Measurements from ENCODE around the gene FGF1. TPM values are rescaled to one million over a fixed set of nuclear protein-coding genes. Genes with fewer than 3 reads are reported as not detected.

Gene FGF1
- polyA plus RNA-seq, 1 of the 3 experiments (the other 2 are of a cell fraction), result 5.3 TPM

GRCh38 chr5:142659405-142659804 lies 26.5 kb downstream of the FGF1 start:
- Histone ChIP-seq H3K4me3 (ENCODE audit: low read depth in 2 of 2, low read length in 1 of 2) (no peak overlapping the region), H3K4me1 (ENCODE audit: control insufficient read depth in 1 of 2, insufficient read depth in 2 of 2, low read depth in 1 of 2, low read length in 1 of 2) (peaks cover 4 to 5% of the 10 kb centered on the region in 2 experiments; a peak in 2 of 4 replicates), H3K9me2 (no peaks in the 10 kb centered on the region), H3K9me3 (no peaks in the 10 kb centered on the region), H3K79me2 (ENCODE audit: insufficient read depth) (no peaks in the 10 kb centered on the region), H3K36me3 (replicated peaks in 1 of 2; ENCODE audit: control insufficient read depth in 1 of 2, insufficient read depth in 2 of 2, low read length in 1 of 2) (no peaks in the 10 kb centered on the region), H2AFZ (ENCODE audit: low read depth) (no peak overlapping the region), H3F3A (replicated peaks; ENCODE audit: insufficient read depth) (peaks cover 3% of the 10 kb centered on the region), H3K27me3 (ENCODE audit: insufficient read depth) (no peaks in the 10 kb centered on the region), H4K20me1 (ENCODE audit: insufficient read depth) (no peaks in the 10 kb centered on the region), H3K27ac (ENCODE audit: low read depth in 2 of 2, low read length in 1 of 2) (no peak overlapping the region), H3K4me2 (no peak overlapping the region), H3K9ac (no peak overlapping the region)
- TF ChIP-seq RCOR1 (IDR thresholded peaks at IDR 0.05; ENCODE audit: low read length), result no peak
- no peak for TF ChIP-seq FOSL2 (IDR thresholded peaks at IDR 0.05; ENCODE audit: borderline replicate concordance, low read depth)
- TF ChIP-seq, protein P1, sequence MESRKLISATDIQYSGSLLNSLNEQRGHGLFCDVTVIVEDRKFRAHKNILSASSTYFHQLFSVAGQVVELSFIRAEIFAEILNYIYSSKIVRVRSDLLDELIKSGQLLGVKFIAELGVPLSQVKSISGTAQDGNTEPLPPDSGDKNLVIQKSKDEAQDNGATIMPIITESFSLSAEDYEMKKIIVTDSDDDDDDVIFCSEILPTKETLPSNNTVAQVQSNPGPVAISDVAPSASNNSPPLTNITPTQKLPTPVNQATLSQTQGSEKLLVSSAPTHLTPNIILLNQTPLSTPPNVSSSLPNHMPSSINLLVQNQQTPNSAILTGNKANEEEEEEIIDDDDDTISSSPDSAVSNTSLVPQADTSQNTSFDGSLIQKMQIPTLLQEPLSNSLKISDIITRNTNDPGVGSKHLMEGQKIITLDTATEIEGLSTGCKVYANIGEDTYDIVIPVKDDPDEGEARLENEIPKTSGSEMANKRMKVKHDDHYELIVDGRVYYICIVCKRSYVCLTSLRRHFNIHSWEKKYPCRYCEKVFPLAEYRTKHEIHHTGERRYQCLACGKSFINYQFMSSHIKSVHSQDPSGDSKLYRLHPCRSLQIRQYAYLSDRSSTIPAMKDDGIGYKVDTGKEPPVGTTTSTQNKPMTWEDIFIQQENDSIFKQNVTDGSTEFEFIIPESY (IDR thresholded peaks at IDR 0.05; ENCODE audit: borderline replicate concordance, low read depth), result no peak
- TF ChIP-seq RXRA (IDR thresholded peaks at IDR 0.05; ENCODE audit: borderline replicate concordance, low read depth), result no peak
- no peak for DNase-seq
- ChIA-PET POLR2A (no interaction called here), CTCF (interaction anchor here (1.2 to 17.5 kb wide), 10 partner anchors 9 to 230 kb away, joined by 3 to 668 read pairs (median 5); no protein-coding TSS in a partner anchor)
- 79% methylated on average over 4 of the region's 4 CpGs for WGBS (ENCODE audit: low lambda C conversion rate)

GRCh38 chr5:142658278-142658677 lies 27.6 kb downstream of the FGF1 start:
- POLR2A ChIA-PET, result no interaction called here
- no peak overlapping the region for H3K9ac ChIP-seq
- H2AFZ ChIP-seq (ENCODE audit: low read depth), result no peak overlapping the region
- no peaks in the 10 kb centered on the region for H4K20me1 ChIP-seq (ENCODE audit: insufficient read depth)
- H3K4me3 ChIP-seq (ENCODE audit: low read depth in 2 of 2, low read length in 1 of 2), result no peak overlapping the region
- no peaks in the 10 kb centered on the region for H3K79me2 ChIP-seq (ENCODE audit: insufficient read depth)
- no peaks in the 10 kb centered on the region for H3K36me3 ChIP-seq (replicated peaks in 1 of 2; ENCODE audit: control insufficient read depth in 1 of 2, insufficient read depth in 2 of 2, low read length in 1 of 2)
- CTCF ChIA-PET, result interaction anchor here (1.2 to 17.5 kb wide), 4 partner anchors 10 to 55 kb away, joined by 4 to 668 read pairs (median 16); no protein-coding TSS in a partner anchor
- no peak for TF ChIP-seq CHD2 (IDR thresholded peaks at IDR 0.05; ENCODE audit: low read length, partially characterized antibody)
- no peak for TF ChIP-seq TCF12 (IDR thresholded peaks at IDR 0.05)
- no peak for TF ChIP-seq MXI1 (IDR thresholded peaks at IDR 0.05; ENCODE audit: low read depth, low read length)
- TF ChIP-seq TEAD4 (IDR thresholded peaks at IDR 0.05; ENCODE audit: borderline replicate concordance, insufficient read depth), result no peak
- no peak for TF ChIP-seq ELF1 (IDR thresholded peaks at IDR 0.05)
- TF ChIP-seq GABPA (IDR thresholded peaks at IDR 0.05; ENCODE audit: low read depth), result no peak
- no peak for TF ChIP-seq MEF2A (IDR thresholded peaks at IDR 0.05; ENCODE audit: borderline replicate concordance, low read depth)
- no peak for TF ChIP-seq SMC3 (IDR thresholded peaks at IDR 0.05; ENCODE audit: low read depth, low read length)
- no peak for TF ChIP-seq NRF1 (IDR thresholded peaks at IDR 0.05; ENCODE audit: low read depth, low read length)
- TF ChIP-seq FOXM1 (IDR thresholded peaks at IDR 0.05; ENCODE audit: low read depth), result no peak
- H3K27me3 ChIP-seq (ENCODE audit: insufficient read depth), result no peaks in the 10 kb centered on the region
- H3K9me3 ChIP-seq, result no peaks in the 10 kb centered on the region
- H3K4me2 ChIP-seq, result no peak overlapping the region
- H3K9me2 ChIP-seq, result no peaks in the 10 kb centered on the region
- WGBS (ENCODE audit: low lambda C conversion rate), result 98% methylated on average over 2 of the region's 2 CpGs
- DNase-seq, result no peak
- H3K4me1 ChIP-seq (ENCODE audit: control insufficient read depth in 1 of 2, insufficient read depth in 2 of 2, low read depth in 1 of 2, low read length in 1 of 2), result peaks cover 4 to 5% of the 10 kb centered on the region in 2 experiments; a peak in 2 of 4 replicates
- H3K27ac ChIP-seq (ENCODE audit: low read depth in 2 of 2, low read length in 1 of 2), result no peak overlapping the region
- H3F3A ChIP-seq (replicated peaks; ENCODE audit: insufficient read depth), result peaks cover 3% of the 10 kb centered on the region
